GM06990 (cell line): ENCODE data around the gene RAPGEF4.

Experiments
- DNase-seq: peaks from one replicate; pipeline ENCODE4 v3.0.0-alpha.2; 2011; ENCODE audit not compliant: insufficient read length; ENCODE audit errors: extremely low read depth
- H3K27me3 ChIP-seq: replicated peaks from 2 replicates; pipeline ENCODE4 v1.6.0; 2011; ENCODE audit warnings: low read length; ENCODE audit not compliant: control insufficient read depth, insufficient read depth
- H3K36me3 ChIP-seq: 2 replicates; pipeline ENCODE4 v1.5.1; 2011; ENCODE audit warnings: low read length; ENCODE audit not compliant: control insufficient read depth, insufficient read depth
- H3K4me3 ChIP-seq: replicated peaks from 2 replicates; pipeline ENCODE4 v1.5.1; 2011; ENCODE audit warnings: low read depth, mild to moderate bottlenecking, control low read depth, low read length
- TF ChIP-seq, protein P1 (sequence below): IDR thresholded peaks from 2 replicates; pipeline ENCODE4 v1.5.1; 2011; ENCODE audit warnings: low read length, control low read depth, mild to moderate bottlenecking, inconsistent platforms; ENCODE audit not compliant: insufficient read depth, poor library complexity, severe bottlenecking

The RAPGEF4 gene

GRCh38 chr2:172830482-172830881 is 94.8 kb downstream of the RAPGEF4 start:
- no peaks in the 10 kb centered on the region for H3K27me3 ChIP-seq
- TF ChIP-seq, protein P1, sequence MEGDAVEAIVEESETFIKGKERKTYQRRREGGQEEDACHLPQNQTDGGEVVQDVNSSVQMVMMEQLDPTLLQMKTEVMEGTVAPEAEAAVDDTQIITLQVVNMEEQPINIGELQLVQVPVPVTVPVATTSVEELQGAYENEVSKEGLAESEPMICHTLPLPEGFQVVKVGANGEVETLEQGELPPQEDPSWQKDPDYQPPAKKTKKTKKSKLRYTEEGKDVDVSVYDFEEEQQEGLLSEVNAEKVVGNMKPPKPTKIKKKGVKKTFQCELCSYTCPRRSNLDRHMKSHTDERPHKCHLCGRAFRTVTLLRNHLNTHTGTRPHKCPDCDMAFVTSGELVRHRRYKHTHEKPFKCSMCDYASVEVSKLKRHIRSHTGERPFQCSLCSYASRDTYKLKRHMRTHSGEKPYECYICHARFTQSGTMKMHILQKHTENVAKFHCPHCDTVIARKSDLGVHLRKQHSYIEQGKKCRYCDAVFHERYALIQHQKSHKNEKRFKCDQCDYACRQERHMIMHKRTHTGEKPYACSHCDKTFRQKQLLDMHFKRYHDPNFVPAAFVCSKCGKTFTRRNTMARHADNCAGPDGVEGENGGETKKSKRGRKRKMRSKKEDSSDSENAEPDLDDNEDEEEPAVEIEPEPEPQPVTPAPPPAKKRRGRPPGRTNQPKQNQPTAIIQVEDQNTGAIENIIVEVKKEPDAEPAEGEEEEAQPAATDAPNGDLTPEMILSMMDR, result no peak
- no peaks in the 10 kb centered on the region for H3K36me3 ChIP-seq
- no peak for DNase-seq
- H3K4me3 ChIP-seq, result no peak overlapping the region

DNA sequence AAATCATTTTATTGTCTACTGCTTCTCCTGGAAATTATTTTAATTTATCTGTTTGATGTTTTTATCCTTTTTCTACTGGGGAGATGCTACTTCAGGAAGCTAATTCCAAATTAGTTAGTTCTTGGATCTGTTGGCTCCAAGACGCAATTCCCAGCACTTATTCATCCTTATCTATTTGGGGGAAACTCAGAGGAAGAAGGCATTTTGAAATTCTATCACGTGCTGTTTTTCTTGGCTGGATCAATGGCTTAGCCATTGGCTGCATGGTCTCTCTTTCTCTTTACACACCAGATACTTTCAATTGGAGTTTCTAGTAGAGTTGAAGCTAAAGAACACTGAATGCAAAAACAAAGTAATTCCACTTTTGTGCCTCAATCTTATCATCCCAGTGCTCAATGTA is 98.3 kb downstream of the RAPGEF4 start:
- Histone ChIP-seq H3K36me3 (no peaks in the 10 kb centered on the region), H3K4me3 (no peak overlapping the region), H3K27me3 (no peaks in the 10 kb centered on the region)
- no peak for DNase-seq
- TF ChIP-seq, protein P1, result no peak

GRCh38 chr2:172834881-172835280 is 99.2 kb downstream of the RAPGEF4 start:
- DNase-seq, result no peak
- no peaks in the 10 kb centered on the region for H3K27me3 ChIP-seq
- TF ChIP-seq, protein P1, result no peak
- H3K36me3 ChIP-seq, result no peaks in the 10 kb centered on the region
- no peak overlapping the region for H3K4me3 ChIP-seq

DNA sequence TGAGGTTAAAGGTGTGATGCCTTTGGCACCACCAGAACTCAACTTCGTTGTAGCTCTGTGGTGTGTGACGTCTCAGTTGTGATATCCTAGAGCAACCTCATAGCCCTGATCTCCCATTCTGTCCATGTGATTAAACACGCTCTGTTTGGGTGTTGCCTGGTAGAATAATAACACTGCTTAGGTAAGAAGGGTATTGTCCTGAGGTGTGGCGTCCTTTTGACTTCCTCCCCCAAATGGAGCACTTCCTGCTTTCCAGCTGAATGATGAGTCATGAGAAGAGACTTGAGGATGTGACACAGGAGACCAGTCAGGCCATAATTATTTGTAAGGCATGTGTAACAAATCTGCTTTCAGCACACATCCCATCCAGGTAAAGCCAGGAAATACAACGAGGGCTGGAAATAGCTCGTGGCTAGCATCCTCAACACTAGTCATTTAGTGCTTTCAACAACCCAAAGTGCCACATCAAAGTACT is 100.7 kb downstream of the RAPGEF4 start:
- TF ChIP-seq, protein P1, result no peak
- Histone ChIP-seq H3K27me3 (no peaks in the 10 kb centered on the region), H3K4me3 (no peak overlapping the region), H3K36me3 (no peaks in the 10 kb centered on the region)
- no peak for DNase-seq

DNA sequence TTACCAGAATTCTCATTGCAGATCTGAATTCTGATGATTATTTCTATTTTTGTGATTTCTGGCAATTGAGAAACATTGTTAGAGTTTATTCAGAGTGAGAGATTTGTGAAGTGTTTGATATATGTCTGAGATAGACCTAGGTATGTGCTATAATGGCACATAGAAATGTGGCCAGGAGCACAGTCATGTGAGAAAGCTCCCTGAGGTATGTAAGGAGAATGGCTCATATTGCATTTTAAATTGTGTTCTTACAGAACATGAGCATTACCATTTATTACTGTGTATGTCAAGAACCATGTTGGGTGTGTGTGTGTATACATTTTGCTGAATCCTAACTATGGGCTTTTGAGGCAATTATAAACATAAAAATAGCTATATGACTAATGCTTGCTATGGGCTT is 101.2 kb downstream of the RAPGEF4 start:
- Histone ChIP-seq H3K27me3 (no peaks in the 10 kb centered on the region), H3K4me3 (no peak overlapping the region), H3K36me3 (no peaks in the 10 kb centered on the region)
- DNase-seq, result no peak
- TF ChIP-seq, protein P1, result no peak

DNA sequence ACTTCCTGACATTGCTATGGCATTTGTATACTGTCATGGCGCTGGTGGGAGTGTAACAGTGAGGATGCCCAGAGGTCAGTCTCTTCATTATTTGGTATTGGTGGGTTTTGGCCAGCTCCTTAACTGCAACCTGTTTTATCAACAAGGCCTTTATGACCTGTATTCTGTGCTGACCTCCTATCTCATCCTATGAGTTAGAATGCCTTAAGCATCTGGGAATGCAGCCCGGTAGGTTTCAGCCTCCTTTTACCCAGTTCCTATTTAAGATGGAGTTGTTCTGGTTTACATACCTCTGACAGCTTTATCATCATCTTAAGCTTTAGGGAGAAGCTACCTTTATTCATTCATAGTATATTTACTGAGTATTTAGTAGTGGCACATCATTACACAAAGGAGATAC is 103.8 kb downstream of the RAPGEF4 start:
- Histone ChIP-seq H3K36me3 (no peaks in the 10 kb centered on the region), H3K4me3 (no peak overlapping the region), H3K27me3 (no peaks in the 10 kb centered on the region)
- no peak for DNase-seq
- TF ChIP-seq, protein P1, result no peak
